Tibial artery (tissue), 4 donors: ENCODE results near the gene SH3BP2.

Source experiments
- DNase-seq, 2 donors: peaks; one replicate each; pipeline ENCODE4 v3.0.0-alpha.2; 2019
- H3K27ac ChIP-seq, 2 donors: fragments of 200-600 bp; sonication (generic) in 1 of 2; 1 replicate in 1 of 2; 2 replicates in 1 of 2; pipeline ENCODE4 v1.5.1; 2018 to 2019; ENCODE audit warnings: mild to moderate bottlenecking in 1 of 2
- H3K27me3 ChIP-seq, 2 donors: fragments of 200-600 bp; sonication (generic) in 1 of 2; one replicate each; pipeline versions ENCODE4 v1.5.1 to v1.6.0; 2016 to 2019
- H3K36me3 ChIP-seq, 3 donors: fragments of 200-600 bp; sonication (generic) in 2 of 3; one replicate each; pipeline ENCODE4 v1.5.1; 2016 to 2019; ENCODE audit warnings: mild to moderate bottlenecking in 2 of 3
- H3K4me1 ChIP-seq, 4 donors: fragments of 200-600 bp; sonication (generic) in 2 of 4; 1 replicate in 3 of 4; 2 replicates in 1 of 4; pipeline ENCODE4 v1.5.1; 2016 to 2019
- H3K4me3 ChIP-seq, 2 donors: fragments of 200-600 bp; sonication (generic) in 1 of 2; 1 replicate in 1 of 2; 2 replicates in 1 of 2; pipeline ENCODE4 v1.5.1; 2018 to 2019; ENCODE audit warnings: mild to moderate bottlenecking in 2 of 2
- H3K9me3 ChIP-seq, 3 donors: fragments of 200-600 bp; sonication (generic) in 1 of 3; one replicate each; pipeline ENCODE4 v1.5.1; 2016 to 2019
- CTCF ChIP-seq, 2 experiments: fragments of 200-600 bp in 1 of 2; fragments of 450-650 bp in 1 of 2; IDR thresholded peaks; one replicate each; pipeline ENCODE4 v1.5.1; 2017 to 2019; ENCODE audit warnings: antibody characterized with exemption in 2 of 2, mild to moderate bottlenecking in 1 of 2, moderate library complexity in 1 of 2
- intact Hi-C: fragments of 100-400 bp; cut with DNase I; formaldehyde crosslinking; loops from one replicate; pipeline ENCODE4 v1.15.0; 2023; ENCODE audit warnings: low total_unique reads

Gene SH3BP2

GRCh38 chr4:2787230-2788100, 5.4 kb upstream of the SH3BP2 start:
- peak; percentile 55 to 80 for DNase-seq
- Histone ChIP-seq H3K27ac (peak overlapping the region; percentile 17 to 66), H3K9me3 (no peaks in the 10 kb centered on the region), H3K4me1 (peaks cover 0 to 26% (median 15%) of the 10 kb centered on the region in 4 donors), H3K4me3 (no peak overlapping the region), H3K36me3 (no peaks in the 10 kb centered on the region), H3K27me3 (no peaks in the 10 kb centered on the region)
- intact Hi-C loops: no loop called here
- TF ChIP-seq CTCF (IDR thresholded peaks at IDR 0.05): no peak

- Histone ChIP-seq H3K9me3 (no peaks in the 10 kb centered on the region), H3K4me1 (peaks cover 0 to 27% (median 18%) of the 10 kb centered on the region in 4 donors), H3K27ac (peak overlapping the region; percentile 17 to 66), H3K27me3 (no peaks in the 10 kb centered on the region), H3K4me3 (no peak overlapping the region), H3K36me3 (no peaks in the 10 kb centered on the region)
- TF ChIP-seq CTCF (IDR thresholded peaks at IDR 0.05): no peak
- peak in 1 of 2 donors; percentile 60 for DNase-seq
- intact Hi-C loops: no loop called here
These were observed 4.8 kb upstream of the SH3BP2 start for GRCh38 chr4:2788101-2788500.

- Histone ChIP-seq H3K27ac (peak overlapping the region; percentile 20 to 66), H3K4me3 (no peak overlapping the region), H3K36me3 (no peaks in the 10 kb centered on the region), H3K4me1 (peaks cover 0 to 32% (median 23%) of the 10 kb centered on the region in 4 donors), H3K27me3 (no peaks in the 10 kb centered on the region), H3K9me3 (no peaks in the 10 kb centered on the region)
- intact Hi-C loops: no loop called here
- peak; percentile 31 to 77 for DNase-seq
- TF ChIP-seq CTCF (IDR thresholded peaks at IDR 0.05): no peak
These were observed 4.3 kb upstream of the SH3BP2 start for GRCh38 chr4:2788532-2789103.

GRCh38 chr4:2789351-2789750, 3.5 kb upstream of the SH3BP2 start:
- no peaks in the 10 kb centered on the region for H3K9me3 ChIP-seq
- H3K4me1 ChIP-seq: peaks cover 0 to 39% (median 30%) of the 10 kb centered on the region in 4 donors
- H3K36me3 ChIP-seq: no peaks in the 10 kb centered on the region
- H3K4me3 ChIP-seq: no peak overlapping the region
- TF ChIP-seq CTCF (IDR thresholded peaks at IDR 0.05): no peak
- intact Hi-C loops: no loop called here
- H3K27ac ChIP-seq: no peak overlapping the region
- H3K27me3 ChIP-seq: no peaks in the 10 kb centered on the region
- DNase-seq: peak; percentile 9 to 33

GRCh38 chr4:2789793-2790582, 2.9 kb upstream of the SH3BP2 start:
- no peaks in the 10 kb centered on the region for H3K36me3 ChIP-seq
- no peak for TF ChIP-seq CTCF (IDR thresholded peaks at IDR 0.05)
- H3K4me1 ChIP-seq: peaks cover 0 to 46% (median 37%) of the 10 kb centered on the region in 4 donors
- DNase-seq: peak; percentile 12 to 51
- H3K27ac ChIP-seq: no peak overlapping the region
- no peaks in the 10 kb centered on the region for H3K27me3 ChIP-seq
- H3K9me3 ChIP-seq: no peaks in the 10 kb centered on the region
- intact Hi-C loops: no loop called here
- H3K4me3 ChIP-seq: no peak overlapping the region
